GM19043 (cell line): ENCODE results near the gene NCLN.
"Not testable (repeated sequence)": the region's sequence is repeated elsewhere in the genome, so short reads cannot be mapped to it uniquely, and the experiment has no call there.

Experiments
- ATAC-seq: cut with Tn5 transposase; IDR thresholded peaks from one replicate; pipeline ENCODE4 v1.9.1; 2021; ENCODE audit warnings: low read depth; ENCODE audit not compliant: unreplicated experiment

Gene NCLN

DNA sequence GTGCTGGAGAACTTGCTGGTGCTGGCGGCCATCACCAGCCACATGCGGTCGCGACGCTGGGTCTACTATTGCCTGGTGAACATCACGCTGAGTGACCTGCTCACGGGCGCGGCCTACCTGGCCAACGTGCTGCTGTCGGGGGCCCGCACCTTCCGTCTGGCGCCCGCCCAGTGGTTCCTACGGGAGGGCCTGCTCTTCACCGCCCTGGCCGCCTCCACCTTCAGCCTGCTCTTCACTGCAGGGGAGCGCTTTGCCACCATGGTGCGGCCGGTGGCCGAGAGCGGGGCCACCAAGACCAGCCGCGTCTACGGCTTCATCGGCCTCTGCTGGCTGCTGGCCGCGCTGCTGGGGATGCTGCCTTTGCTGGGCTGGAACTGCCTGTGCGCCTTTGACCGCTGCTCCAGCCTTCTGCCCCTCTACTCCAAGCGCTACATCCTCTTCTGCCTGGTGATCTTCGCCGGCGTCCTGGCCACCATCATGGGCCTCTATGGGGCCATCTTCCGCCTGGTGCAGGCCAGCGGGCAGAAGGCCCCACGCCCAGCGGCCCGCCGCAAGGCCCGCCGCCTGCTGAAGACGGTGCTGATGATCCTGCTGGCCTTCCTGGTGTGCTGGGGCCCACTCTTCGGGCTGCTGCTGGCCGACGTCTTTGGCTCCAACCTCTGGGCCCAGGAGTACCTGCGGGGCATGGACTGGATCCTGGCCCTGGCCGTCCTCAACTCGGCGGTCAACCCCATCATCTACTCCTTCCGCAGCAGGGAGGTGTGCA, 6.6 kb upstream of the NCLN start:
- ATAC-seq, result no peak

GRCh38 chr19:3179739-3180293, 5.9 kb upstream of the NCLN start:
- ATAC-seq, result no peak

- no peak for ATAC-seq
These were observed 1.7 kb upstream of the NCLN start for GRCh38 chr19:3183721-3184641.

GRCh38 chr19:3184847-3185460, 776 bp upstream of the NCLN start:
- no peak for ATAC-seq

GRCh38 chr19:3186160-3186688, 494 bp downstream of the NCLN start:
- ATAC-seq, result no peak

DNA sequence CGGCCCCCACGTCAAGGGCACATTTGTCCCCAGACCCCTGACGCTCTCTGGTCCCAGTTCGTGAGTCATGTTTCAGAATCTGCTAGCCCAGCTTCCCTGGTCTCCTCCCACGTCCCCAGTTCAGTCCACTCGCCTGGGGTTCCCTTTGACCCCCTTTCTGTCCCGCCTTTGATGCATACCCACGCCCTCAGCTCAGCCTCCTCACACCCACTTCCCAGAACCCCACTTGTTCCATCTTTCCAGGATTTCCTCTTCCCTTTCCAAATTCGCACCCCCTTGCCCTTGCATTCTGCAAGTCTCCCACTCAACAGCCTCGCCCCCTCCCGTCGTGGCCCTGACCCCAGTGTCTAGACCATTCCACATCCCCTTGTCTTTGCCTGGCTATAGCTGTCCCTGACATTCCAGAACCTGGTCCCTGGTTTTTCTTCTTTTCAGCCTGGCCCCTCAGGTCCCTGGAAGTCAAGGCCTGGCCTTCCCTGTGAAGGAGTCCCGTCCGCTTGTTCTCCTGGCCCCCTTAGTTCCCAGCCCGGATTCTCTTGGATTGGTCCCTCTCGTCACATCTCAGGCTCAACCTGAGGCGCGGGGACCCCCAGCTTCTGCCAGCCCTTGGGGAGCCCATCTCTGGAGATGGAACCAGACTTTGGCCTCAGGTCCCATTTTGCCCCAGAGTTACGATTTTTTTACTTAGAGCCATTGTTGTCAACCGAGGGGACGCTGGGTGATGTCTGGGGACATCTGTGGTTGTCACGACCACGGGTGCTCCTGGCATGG, 1.3 kb downstream of the NCLN start:
- ATAC-seq, result no peak

DNA sequence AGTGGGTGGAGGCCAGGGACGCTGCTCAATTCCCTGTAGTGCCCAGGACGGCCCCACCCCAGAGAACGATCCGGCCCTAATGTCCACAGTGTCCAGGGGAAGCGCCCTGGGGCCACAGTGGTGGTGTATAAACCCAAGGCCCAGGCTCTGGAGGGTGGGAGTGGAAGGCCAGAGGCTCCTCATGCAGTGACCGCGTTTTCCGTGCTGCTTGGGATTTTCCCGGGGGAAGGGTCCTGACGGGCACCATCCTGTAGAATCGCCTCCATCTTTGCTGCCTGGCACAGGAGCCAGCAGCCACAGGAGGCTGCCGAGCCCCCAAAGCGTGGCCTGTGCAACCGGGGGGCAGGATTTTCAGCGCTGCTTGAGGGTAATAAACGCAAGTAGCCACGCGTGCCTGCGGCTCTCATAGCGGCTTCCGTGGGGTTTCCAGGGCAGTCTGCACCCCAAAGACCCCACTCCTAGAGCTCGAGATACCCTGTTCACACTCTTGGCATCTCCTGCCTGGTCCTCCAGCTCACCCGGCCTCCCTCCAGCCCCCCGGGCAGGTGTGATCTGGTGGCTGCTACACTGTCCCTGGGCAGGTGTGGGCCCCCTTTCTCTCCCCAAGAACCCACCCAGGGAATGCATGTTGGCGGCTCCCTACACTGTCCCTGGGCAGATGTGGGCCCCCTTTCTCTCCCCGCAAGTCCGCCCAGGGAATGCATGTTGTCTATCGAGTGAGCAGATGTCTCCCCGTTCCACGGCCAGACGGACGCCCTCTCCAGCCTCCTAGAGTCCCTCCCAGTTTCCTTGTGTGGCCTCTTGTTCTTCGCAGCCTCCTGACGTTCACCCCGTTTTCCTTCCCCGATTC, 2.2 kb downstream of the NCLN start:
- no peak for ATAC-seq

- ATAC-seq, result no peak
These were observed 3.2 kb downstream of the NCLN start for GRCh38 chr19:3188627-3189596.

GRCh38 chr19:3189702-3190469, 4.2 kb downstream of the NCLN start:
- no peak for ATAC-seq

GRCh38 chr19:3190470-3190770, 4.7 kb downstream of the NCLN start:
- ATAC-seq, result no peak

- ATAC-seq, result no peak
These were observed 5.4 kb downstream of the NCLN start for GRCh38 chr19:3190921-3191805.

- ATAC-seq, result not testable (repeated sequence)
These were observed 6.0 kb downstream of the NCLN start for GRCh38 chr19:3191806-3192104.

DNA sequence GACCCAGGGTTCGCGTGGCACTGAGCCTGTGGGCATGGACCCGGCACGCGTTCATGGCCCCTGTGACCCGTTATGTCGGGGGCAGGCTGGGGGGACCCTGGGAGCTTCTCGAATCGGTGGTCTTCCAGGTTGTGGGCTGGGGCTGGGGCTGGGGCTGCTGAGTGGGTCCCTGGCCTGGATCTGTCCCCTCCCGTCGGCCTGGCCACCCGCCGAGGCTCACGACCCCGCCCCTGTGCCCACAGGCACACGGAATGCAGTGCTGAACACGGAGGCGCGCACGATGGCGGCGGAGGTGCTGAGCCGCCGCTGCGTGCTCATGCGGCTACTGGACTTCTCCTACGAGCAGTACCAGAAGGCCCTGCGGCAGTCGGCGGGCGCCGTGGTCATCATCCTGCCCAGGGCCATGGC, 6.5 kb downstream of the NCLN start:
- no peak for ATAC-seq

GRCh38 chr19:3192684-3193083, 7.0 kb downstream of the NCLN start:
- no peak for ATAC-seq

DNA sequence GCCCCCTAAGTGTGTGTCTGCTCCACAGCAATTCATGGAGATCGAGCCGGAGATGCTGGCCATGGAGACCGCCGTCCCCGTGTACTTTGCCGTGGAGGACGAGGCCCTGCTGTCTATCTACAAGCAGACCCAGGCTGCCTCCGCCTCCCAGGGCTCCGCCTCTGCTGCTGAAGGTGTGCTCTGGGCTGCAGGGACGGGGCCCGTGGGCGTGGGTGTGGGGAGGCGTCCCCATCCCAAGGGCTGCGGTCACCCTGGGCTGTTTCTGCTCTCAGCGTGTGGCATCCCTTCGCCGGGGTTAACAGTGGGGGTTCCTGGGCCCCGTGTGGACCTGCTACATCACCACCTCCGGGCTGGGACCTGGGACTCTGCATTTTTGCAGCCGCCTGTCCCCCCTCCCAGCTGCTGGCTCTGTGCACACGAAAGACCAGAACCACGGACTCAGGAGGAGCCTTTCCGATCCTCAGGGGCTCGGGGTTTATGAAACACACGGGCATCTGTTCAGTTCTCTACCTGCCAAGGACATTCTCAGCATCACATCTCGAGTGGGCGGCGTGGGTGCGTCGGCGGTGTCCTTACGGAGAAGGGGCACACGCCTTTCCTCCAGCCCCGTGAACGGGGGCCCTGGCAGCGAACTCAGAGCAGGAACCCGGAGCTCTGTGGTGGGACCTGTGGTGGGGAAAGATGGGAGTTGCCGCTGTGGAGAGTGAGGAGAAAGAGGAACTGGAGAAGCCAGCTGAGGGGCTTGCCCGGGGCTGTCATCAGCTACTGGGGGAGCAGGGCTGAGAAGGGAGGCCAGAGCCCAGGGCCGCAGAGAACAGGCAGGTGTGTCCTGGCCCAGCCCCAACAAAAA, 7.8 kb downstream of the NCLN start:
- ATAC-seq, result no peak
